HS-27A (cell line): ENCODE data around the gene CSNK1G1.
A peak's percentile ranks its signal among the peaks of the same experiment; 100 is the strongest.
"Not testable (repeated sequence)": the region's sequence is repeated elsewhere in the genome, so short reads cannot be mapped to it uniquely, and the experiment has no call there.

Experiments
- DNase-seq: peaks from one replicate; pipeline ENCODE4 v3.0.0-alpha.2; 2012; ENCODE audit warnings: low read depth, missing footprints

CSNK1G1 gene

GRCh38 chr15:64237677-64238076 is 118.3 kb downstream of the CSNK1G1 start:
- DNase-seq, result no peak

GRCh38 chr15:64236156-64236894 is 119.6 kb downstream of the CSNK1G1 start:
- DNase-seq, result no peak

- no peak for DNase-seq
Measured at GRCh38 chr15:64235552-64235951, 120.4 kb downstream of the CSNK1G1 start.

GRCh38 chr15:64233299-64233698 is 122.7 kb downstream of the CSNK1G1 start:
- no peak for DNase-seq

- peak; percentile 66 for DNase-seq
Measured at GRCh38 chr15:64232400-64232799, 123.6 kb downstream of the CSNK1G1 start.

GRCh38 chr15:64229129-64229724 is 126.7 kb downstream of the CSNK1G1 start:
- no peak for DNase-seq

GRCh38 chr15:64225804-64226203 is 130.2 kb downstream of the CSNK1G1 start:
- DNase-seq, result no peak

GRCh38 chr15:64224511-64224910 is 131.5 kb downstream of the CSNK1G1 start:
- DNase-seq, result no peak

- DNase-seq, result no peak
Measured at GRCh38 chr15:64223882-64224281, 132.1 kb downstream of the CSNK1G1 start.

GRCh38 chr15:64222573-64223366 is 133.2 kb downstream of the CSNK1G1 start:
- no peak for DNase-seq

- DNase-seq, result not testable (repeated sequence)
Measured at GRCh38 chr15:64221911-64222310, 134.1 kb downstream of the CSNK1G1 start.

- DNase-seq, result not testable (repeated sequence)
Measured at GRCh38 chr15:64217429-64217750, 138.6 kb downstream of the CSNK1G1 start.

- no peak for DNase-seq
Measured at GRCh38 chr15:64216730-64217428, 139.1 kb downstream of the CSNK1G1 start.

- DNase-seq, result no peak
Measured at GRCh38 chr15:64216196-64216595, 139.8 kb downstream of the CSNK1G1 start.

GRCh38 chr15:64213646-64214045 is 142.3 kb downstream of the CSNK1G1 start:
- DNase-seq, result no peak

- no peak for DNase-seq
Measured at GRCh38 chr15:64211696-64212095, 144.3 kb downstream of the CSNK1G1 start.

GRCh38 chr15:64210371-64210770 is 145.6 kb downstream of the CSNK1G1 start:
- DNase-seq, result no peak

GRCh38 chr15:64209680-64210334 is 146.2 kb downstream of the CSNK1G1 start:
- DNase-seq, result no peak

- DNase-seq, result no peak
Measured at GRCh38 chr15:64205202-64205601, 150.8 kb downstream of the CSNK1G1 start.

- DNase-seq, result no peak
Measured at GRCh38 chr15:64197425-64197824, 158.5 kb downstream of the CSNK1G1 start.

GRCh38 chr15:64193971-64194370 is 162.0 kb downstream of the CSNK1G1 start:
- DNase-seq, result no peak
